Limb (tissue), 2 donors: ENCODE measurements around the gene NRIP2.

ENCODE experiments used
- DNase-seq, 2 donors: peaks; one replicate each; pipeline ENCODE4 v3.0.0-alpha.2; 2016; ENCODE audit errors: extremely low spot score in 2 of 2

Gene NRIP2

GRCh38 chr12:2776129-2776806 is 58.6 kb downstream of the NRIP2 start:
- peak in 1 of 2 donors; percentile 6 for DNase-seq

DNA sequence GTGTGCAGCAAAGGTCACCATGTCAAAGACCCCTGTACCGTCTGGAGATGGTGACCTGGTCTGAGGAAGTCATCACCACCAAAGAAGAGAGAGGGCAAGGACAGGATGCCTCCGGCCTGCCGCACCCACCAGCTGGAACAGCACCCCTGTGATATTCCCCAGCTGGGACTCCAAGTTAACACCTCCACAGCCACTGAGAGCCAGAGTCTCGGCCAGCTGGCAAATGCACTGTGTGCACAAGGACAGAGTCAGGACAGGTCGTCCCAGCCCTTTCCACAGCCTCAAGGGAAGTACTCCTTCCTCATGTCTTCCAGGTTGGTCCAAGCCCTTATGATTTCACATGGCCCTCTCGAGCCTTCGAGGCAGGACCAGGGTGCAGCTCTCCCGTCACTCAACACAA is 59.4 kb downstream of the NRIP2 start:
- DNase-seq = no peak
